AG04450 (cell line): ENCODE results near the gene PHYHIPL. TPM values are rescaled to one million over a fixed set of nuclear protein-coding genes. Genes with fewer than 3 reads are reported as not detected.
"Not testable (repeated sequence)": the region's sequence is repeated elsewhere in the genome, so short reads cannot be mapped to it uniquely, and the experiment has no call there.

Experiments used
- CTCF ChIA-PET: fragments of 300-600, 350-600 bp; formaldehyde crosslinking; extraction: SDS; loops from one replicate; lab custom pipeline; 2022; ENCODE audit warnings: antibody characterized with exemption, inconsistent platforms; lab: Charles Lee
- POLR2A ChIA-PET: fragments of 350-600 bp; formaldehyde crosslinking; extraction: SDS; loops from one replicate; lab custom pipeline; 2021; ENCODE audit warnings: antibody characterized with exemption, inconsistent platforms; lab: Yijun Ruan, JAX
- DNase-seq: peaks from one replicate; pipeline ENCODE4 v3.0.0-alpha.2; 2011; ENCODE audit warnings: low read depth, low spot score
- H3K27ac ChIP-seq: one replicate; pipeline ENCODE4 v1.5.1; 2012; ENCODE audit warnings: low read depth, low read length, control low read depth
- H3K27me3 ChIP-seq: one replicate; pipeline ENCODE4 v1.6.0; 2012; ENCODE audit warnings: low read length; ENCODE audit not compliant: control insufficient read depth, insufficient read depth
- H3K4me3 ChIP-seq: 2 replicates; pipeline ENCODE4 v1.5.1; 2011; ENCODE audit warnings: mild to moderate bottlenecking, low read depth, low read length, control low read depth
- H3K9me3 ChIP-seq: 2 replicates; pipeline ENCODE4 v1.5.1; 2012; ENCODE audit warnings: low read length; ENCODE audit not compliant: control insufficient read depth, insufficient read depth
- CTCF ChIP-seq: IDR thresholded peaks from 2 replicates; pipeline ENCODE4 v1.5.1; 2011; ENCODE audit warnings: low read depth, low read length, control low read depth, inconsistent platforms
- polyA plus RNA-seq: library from polyadenylated mRNA; depleted of rRNA; stranded (reverse); fragments of >200 nt; gene quantifications from 2 replicates; pipeline ENCODE4 v1.2.3, GENCODE V29; 2011

The PHYHIPL gene
- polyA plus RNA-seq, 1 experiment = not detected

- ChIA-PET POLR2A (no interaction called here), CTCF (no interaction called here)
- TF ChIP-seq CTCF = no peak
- DNase-seq = no peak
- Histone ChIP-seq H3K27ac (no peak overlapping the region), H3K27me3 (no peaks in the 10 kb centered on the region), H3K4me3 (no peak overlapping the region), H3K9me3 (no peaks in the 10 kb centered on the region)
Observed at GRCh38 chr10:59214160-59214559, 37.7 kb downstream of the PHYHIPL start.

DNA sequence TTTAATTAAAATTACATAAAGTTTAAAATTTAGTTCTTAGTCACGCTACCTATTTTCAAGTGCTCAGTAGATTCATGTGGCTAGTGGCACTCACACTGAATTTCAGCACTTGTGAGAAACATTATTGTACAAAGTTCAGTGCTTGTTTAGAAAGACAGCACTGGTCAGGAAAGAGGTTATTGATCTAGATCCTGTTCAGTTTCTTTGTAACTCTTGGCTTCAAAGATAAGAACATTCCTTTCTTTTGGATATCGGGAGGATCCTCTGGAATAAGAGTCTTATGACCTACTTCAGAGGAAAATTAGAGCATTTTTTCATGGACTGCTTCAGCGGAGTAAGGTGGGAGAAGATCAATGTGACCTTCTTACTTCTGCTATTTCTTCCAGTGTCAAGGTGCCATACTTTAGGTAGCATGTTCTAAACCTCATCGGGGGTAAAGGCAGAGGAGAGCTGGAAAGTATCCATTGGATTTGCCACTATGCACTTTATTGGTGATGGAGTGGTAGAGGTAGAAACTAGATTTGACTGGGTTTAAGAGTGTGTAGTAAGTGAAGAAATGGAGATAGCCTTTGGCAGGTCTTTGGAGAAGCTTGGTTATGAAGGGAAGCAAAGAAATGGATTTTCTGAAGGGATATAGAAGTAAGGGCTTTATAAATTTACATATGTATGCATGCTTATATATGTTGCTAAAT is 39.9 kb downstream of the PHYHIPL start:
- CTCF ChIA-PET = no interaction called here
- POLR2A ChIA-PET = no interaction called here
- Histone ChIP-seq H3K27me3 (no peaks in the 10 kb centered on the region), H3K9me3 (no peaks in the 10 kb centered on the region), H3K4me3 (no peak overlapping the region), H3K27ac (no peak overlapping the region)
- TF ChIP-seq CTCF = no peak
- DNase-seq = no peak

DNA sequence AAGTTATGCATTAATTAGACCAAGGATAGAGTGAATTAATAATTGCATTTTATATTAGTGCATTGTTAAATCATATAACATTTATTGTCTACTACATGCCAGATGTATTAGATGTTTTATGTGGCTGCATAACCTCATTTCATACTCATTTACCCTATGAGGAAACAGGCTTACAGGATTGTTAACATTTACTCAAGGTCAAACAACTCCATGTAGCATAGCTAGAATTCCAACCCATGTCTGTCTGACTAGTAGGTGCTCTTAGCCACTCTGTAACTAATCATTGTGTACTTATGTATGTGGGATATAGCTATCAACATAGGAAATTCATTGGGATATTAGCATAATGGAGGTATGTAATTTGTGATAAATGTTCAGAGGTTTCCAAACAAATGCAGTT is 46.3 kb downstream of the PHYHIPL start:
- Histone ChIP-seq H3K27ac (no peak overlapping the region), H3K4me3 (no peak overlapping the region), H3K27me3 (no peaks in the 10 kb centered on the region), H3K9me3 (no peaks in the 10 kb centered on the region)
- DNase-seq = no peak
- ChIA-PET CTCF (no interaction called here), POLR2A (no interaction called here)
- no peak for TF ChIP-seq CTCF

GRCh38 chr10:59223597-59223996 is 47.2 kb downstream of the PHYHIPL start:
- H3K4me3 ChIP-seq, POLR2A ChIA-PET, H3K27ac ChIP-seq, H3K9me3 ChIP-seq, H3K27me3 ChIP-seq, DNase-seq: not testable (repeated sequence)
- CTCF ChIA-PET = interaction anchor here (0.6 to 0.7 kb wide), 2 partner anchors 357 to 621 kb away, joined by 3 read pairs; no protein-coding TSS in a partner anchor

DNA sequence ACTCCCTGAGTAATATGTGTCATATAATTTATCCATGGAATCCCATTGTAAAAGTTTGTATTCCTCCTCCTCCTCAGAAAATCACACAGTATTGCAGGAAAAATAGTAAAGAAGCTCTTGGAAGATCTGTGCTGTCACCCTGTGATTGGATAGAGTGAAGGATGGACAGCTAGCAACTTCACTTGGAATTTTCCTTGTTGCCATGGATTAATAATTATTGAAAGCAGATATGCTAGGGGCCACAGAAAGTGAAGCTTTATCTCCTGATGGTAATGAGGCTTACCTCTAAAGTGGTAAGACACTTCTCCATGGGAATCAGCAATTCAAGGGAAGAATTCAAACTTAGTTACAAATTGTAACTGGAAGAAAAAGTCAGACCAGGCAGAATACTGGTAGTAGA is 48.8 kb downstream of the PHYHIPL start:
- no peak for DNase-seq
- POLR2A ChIA-PET = no interaction called here
- no peak overlapping the region for H3K27ac ChIP-seq
- no peak for TF ChIP-seq CTCF
- H3K4me3 ChIP-seq = no peak overlapping the region
- no peaks in the 10 kb centered on the region for H3K9me3 ChIP-seq
- CTCF ChIA-PET = no interaction called here
- H3K27me3 ChIP-seq = no peaks in the 10 kb centered on the region
